GOT3 (cell line): ENCODE measurements around the gene RPL28.
A peak's percentile ranks its signal among the peaks of the same experiment; 100 is the strongest.
"Not testable (repeated sequence)": the region's sequence is repeated elsewhere in the genome, so short reads cannot be mapped to it uniquely, and the experiment has no call there.

ENCODE experiments used
- DNase-seq: peaks from one replicate; lab custom pipeline; 2025; ENCODE audit warnings: mixed read lengths; lab: John Stamatoyannopoulos, UW

RPL28 gene

GRCh38 chr19:55426042-55426441, 40.3 kb downstream of the RPL28 start:
- no peak for DNase-seq

DNA sequence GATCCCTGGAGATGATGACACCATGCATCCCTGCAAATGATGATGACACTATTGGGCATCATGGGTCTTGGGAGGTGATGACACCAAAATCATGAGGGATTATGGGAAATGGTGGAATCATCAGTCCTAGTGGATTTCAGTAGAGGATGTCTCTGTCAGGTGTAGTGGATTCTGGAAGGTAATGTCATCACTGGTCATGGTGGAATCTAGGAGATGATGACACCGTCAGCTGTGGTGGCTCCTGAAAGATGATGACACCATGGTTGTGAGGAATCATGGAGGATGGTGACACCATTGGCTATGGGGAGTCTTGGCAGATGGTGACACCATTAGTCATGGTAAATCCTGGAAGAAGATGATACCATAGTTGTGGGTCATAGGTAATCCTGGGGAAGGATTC, 45.5 kb downstream of the RPL28 start:
- no peak for DNase-seq

DNA sequence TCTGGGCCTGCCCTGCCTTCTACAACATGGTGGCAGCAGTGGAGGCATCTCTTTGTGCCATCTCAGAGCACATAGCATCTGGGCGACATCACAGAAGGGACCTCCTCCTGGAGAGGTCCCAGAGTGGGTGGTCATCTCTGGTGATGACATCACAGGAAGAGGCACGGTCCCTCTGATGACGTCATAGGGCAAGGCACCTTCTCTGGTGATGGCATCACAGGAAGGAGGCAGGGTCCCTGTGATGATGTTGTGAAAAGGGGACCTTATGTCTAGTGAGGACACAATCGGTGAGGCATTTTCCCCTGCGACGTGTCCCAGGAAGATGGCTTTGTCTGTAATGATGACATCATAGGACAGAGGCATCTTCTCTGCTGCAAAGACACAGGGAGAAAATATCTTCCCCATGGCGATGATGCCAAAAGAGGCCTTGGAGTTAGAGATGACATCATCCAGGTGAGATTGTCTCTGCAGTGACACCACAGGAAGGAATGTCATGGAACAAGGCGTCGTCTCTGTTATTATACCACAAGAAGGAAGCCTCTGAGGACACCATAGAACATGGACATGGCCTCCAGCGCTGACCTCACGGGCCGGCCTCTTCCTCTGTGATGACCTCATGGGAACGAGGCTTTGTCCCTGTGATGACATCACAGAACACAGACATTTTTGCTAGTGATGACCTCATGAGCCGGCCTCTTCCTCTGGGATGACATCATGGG, 46.7 kb downstream of the RPL28 start:
- no peak for DNase-seq

GRCh38 chr19:55433292-55433691, 47.6 kb downstream of the RPL28 start:
- no peak for DNase-seq

- no peak for DNase-seq
These were observed 48.7 kb downstream of the RPL28 start for GRCh38 chr19:55434356-55434919.

- DNase-seq = no peak
These were observed 49.3 kb downstream of the RPL28 start for GRCh38 chr19:55435020-55435419.

DNA sequence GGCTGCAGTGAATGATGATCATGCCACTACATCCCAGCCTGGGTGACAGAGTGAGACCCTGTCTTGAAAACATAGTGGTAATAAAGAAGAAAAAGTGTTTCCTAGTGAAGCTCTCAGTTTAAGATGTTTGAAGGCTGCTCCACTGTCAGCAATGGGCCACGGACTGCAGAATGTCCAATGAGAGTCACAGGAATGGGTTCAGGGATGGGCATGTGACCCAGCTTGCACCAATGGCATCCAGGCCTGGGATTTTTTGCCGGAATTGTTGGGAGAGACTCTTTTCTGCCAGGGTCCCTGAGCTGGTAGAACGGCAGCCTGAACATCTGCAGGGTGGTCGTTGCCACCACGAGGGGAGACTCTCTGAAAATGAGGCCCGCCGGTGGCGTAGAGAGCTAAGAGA, 51.1 kb downstream of the RPL28 start:
- no peak for DNase-seq

DNA sequence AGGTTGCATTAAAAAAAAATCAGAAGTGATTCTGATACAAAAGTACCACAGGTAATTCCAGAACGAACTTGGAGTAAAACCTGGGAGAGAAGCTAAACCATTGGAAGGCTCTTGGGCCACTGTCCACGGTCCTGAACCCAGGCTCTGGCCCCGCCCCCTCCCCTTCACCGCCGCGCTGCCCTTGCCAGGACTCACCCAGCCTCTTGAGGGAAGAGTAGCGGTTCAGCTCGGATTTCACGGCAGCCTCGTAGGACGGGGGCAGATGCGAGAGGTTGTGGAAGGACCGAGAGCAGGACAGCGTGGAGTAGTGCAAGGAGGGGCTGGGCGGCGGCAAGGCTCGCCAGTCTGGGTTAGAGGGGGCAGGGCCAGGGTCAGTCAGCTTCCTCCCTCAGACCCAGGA, 51.7 kb downstream of the RPL28 start:
- DNase-seq = no peak

DNA sequence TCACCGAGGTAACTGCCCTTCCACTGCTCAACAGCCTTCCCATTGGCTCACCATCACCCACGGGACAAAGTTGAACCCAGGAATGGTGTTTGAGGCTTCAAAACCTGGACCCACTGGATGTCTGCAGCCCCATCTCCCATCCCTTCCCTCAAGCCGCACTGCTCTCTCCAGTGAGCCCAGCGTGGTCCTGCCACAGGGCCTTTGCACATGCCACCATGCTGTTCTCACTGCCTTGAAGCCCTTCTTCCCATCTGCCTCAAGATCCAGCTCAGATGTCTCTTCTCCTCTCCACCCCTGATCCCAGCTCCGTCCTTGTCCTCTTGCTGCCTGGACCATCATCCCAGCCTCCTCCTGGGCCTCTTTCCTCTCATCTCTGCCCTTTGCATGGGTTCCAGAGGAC, 53.3 kb downstream of the RPL28 start:
- DNase-seq = no peak

GRCh38 chr19:55440411-55441105, 54.8 kb downstream of the RPL28 start:
- DNase-seq = no peak

DNA sequence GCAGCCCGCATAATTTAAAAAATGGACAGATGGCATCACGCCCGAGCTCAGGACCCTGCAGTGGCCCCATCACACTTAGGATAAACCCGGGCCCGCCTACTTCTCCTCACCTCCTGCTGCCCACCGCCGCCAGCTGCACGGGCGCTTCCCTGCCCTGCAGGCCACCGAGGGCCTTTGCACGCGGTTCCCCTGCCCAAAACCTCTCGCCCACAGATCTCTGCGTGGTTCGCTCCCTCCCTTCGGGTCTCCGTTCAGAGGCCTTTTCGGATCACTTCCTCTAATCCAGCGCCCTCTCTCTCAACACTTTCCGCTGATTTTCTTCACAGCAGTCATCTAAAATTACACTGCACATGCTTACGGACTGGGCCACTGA, 55.6 kb downstream of the RPL28 start:
- no peak for DNase-seq

- no peak for DNase-seq
These were observed 56.1 kb downstream of the RPL28 start for GRCh38 chr19:55441692-55442321.

DNA sequence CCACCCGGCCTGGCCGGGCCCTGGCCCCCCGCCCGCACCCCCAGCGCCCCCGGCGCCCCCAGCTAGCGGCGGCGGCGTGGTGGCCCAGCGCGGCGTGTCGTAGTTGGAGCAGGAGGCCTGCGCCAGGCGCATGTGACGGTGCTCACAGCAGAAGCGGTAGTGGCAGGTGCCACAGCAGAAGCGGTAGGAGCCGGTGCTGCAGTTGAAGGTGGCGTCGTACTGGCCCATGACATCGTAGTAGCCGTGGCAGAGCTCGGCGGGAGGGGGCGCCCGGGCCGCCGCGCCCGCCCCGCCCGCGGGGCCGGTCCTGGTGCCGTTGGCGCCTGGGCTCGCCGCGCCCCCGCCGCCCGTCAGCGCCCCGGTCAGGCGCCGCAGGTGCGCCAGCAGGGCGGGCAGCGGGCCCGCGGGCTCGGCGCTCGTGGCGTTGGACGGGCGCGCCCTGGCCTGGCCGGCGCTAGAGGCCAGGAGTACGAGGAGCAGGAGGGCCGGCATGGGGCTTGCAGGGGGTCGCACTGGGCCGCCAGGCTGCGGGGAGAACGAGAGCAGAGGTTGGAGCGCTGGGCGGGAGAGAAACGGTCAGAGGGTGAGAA, 56.7 kb downstream of the RPL28 start:
- DNase-seq = no peak

DNA sequence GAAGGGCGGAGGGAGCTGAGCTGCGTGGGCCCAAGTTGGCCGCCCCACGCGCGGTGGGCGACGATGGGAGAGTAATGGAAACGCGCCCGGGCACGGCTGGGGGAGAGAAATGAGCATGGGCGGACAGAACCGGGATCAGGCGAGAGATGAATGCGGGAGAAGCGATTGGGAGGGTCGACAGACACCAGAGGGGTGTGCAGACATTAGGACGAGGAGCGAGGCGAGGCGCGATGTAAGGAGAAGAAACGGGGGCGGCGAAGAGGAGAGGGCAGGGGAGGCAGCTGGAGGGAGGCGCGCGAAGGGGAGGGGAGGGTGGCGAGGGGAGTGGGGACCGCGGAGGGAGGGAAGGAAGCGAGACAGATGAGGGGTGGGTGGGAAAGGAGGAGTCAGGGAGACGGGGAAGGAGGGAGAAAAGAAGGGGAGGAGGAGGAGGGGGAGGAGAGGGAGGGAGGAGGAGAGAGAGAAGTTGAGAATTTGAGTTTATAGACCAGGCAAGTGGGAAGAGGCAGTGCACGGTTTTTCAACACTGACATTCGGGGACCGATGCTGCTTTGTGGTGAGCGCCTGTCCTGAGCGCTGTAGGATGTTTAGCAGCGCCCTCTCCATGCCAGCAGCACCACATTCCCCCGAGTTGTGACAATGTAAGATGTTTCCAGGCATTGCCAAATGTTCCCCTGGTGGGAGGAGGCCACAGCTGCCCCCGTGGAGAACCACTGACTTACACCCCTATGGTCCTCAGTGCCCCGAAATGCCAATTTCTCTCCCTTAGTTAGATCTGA, 57.5 kb downstream of the RPL28 start, which contains the start of gene SHISA7:
SHISA7 (minus strand) TSS at position 256 of the 779 bp plus-strand sequence. CDS start 437 bp downstream, outside the sequence.
- DNase-seq = no peak

DNA sequence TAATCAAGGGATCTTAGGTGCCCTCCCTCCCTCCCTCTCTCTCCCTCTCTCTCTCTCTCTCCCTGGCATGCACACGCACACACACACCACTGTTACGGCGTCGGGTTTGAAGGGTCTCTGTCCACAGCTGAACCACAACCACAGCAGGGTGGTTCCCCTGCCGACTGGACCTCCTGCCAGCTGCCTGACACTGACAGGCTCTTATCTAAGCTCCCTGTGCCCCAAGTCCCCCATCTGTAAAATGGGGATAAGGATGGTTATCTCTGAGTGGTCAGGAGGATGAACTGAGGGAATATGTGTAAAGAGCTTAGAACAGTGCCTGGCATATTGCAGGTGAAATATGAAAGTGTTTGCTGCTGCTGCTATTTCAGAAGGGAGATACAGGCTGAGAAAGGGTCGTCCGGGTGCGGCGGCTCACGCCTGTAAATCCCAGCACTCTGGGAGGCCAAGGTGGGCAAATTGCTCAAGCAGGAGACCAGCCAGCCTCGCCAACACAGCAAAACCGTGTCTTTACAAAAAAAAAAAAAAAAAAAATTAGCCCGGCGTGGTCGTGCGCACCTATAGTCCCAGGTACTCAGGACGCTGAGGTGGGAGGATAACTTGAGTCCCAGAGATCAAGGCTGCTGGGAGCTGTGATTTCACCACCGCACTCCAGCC, 58.2 kb downstream of the RPL28 start:
- no peak for DNase-seq

GRCh38 chr19:55444646-55445045, 58.9 kb downstream of the RPL28 start:
- no peak for DNase-seq

DNA sequence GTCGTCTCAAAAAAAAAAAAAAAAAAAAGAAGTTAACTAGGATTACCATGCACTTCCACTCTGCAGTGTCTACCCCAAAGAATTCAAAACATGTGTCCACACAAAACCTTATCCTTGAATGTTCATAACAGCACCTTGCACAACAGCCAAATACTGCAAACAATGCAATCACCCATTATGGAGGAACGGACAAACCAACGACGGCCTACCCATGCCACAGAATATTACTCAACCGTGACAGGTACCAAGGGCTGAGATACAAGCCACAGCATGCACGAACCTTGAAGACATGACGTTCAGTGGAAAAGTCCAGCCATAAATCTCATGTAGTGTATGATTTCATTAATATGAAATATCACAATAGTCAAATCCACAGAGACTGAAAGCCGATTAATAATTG, 60.3 kb downstream of the RPL28 start:
- DNase-seq = no peak

- peak; percentile 20 for DNase-seq
These were observed 61.9 kb downstream of the RPL28 start for GRCh38 chr19:55447421-55448174.

- DNase-seq = not testable (repeated sequence)
These were observed 62.4 kb downstream of the RPL28 start for GRCh38 chr19:55448175-55448490.

GRCh38 chr19:55449469-55449868, 63.7 kb downstream of the RPL28 start:
- DNase-seq = no peak
